Frontal cortex (tissue), 4 donors: ENCODE data around the gene DMC1. TPM values are rescaled to one million over a fixed set of nuclear protein-coding genes. Genes with fewer than 3 reads are reported as not detected.

ENCODE experiments used
- DNase-seq, 2 donors: peaks; one replicate each; pipeline ENCODE4 v3.0.0; 2012; ENCODE audit warnings: low spot score in 2 of 2
- FAIRE-seq: peaks from 2 replicates; lab custom pipeline; 2012; peaks lifted over from hg19 to GRCh38; lab: Jason Lieb, UNC
- total RNA-seq: library from RNA; depleted of rRNA; stranded (reverse); fragments of >200 nt; gene quantifications from one replicate; pipeline ENCODE4 v1.2.3, GENCODE V29; 2014
- donor health status: control.
- donor health status: control.
- donor health status: control.

DMC1 gene
- total RNA-seq, 1 donor from 2014 or later = 4.5 TPM

DNA sequence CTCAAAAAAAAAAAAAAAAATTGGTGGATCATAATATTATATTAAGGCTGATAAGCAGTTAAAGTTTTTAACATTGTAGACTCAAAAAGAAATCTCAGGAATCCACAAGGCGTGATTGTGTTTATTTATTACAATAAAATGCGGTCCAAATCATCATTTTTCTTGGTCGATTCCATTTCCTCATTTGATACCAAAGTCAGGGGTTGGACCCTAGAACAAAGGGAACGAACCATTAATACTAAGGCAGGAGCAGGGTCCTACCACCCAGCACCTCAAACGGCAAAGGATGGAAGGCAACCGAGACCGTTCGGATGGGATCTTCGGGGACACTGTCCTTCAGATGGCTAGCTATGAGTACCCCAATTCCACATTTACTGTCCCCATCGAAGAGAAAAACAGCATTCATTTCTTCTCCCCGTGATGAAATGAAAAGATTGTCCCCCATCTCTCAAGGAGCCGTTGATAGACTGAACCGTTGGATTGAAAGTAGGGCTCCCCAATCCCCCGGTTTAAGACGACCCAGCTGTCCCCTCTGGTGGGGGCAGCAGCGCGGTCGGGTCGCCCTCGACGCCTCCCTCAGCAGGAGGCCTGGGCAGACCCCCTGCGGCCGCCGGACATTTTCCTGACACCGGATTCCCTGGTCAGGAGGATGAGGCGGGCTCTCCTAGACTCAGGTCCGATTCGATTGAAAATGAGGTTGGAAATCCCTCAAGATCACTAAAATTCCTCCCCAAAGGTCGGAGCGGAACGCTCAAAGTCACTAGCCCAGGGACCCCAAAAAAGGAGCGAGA is 607 bp downstream of the DMC1 start:
- DNase-seq = no peak

DNA sequence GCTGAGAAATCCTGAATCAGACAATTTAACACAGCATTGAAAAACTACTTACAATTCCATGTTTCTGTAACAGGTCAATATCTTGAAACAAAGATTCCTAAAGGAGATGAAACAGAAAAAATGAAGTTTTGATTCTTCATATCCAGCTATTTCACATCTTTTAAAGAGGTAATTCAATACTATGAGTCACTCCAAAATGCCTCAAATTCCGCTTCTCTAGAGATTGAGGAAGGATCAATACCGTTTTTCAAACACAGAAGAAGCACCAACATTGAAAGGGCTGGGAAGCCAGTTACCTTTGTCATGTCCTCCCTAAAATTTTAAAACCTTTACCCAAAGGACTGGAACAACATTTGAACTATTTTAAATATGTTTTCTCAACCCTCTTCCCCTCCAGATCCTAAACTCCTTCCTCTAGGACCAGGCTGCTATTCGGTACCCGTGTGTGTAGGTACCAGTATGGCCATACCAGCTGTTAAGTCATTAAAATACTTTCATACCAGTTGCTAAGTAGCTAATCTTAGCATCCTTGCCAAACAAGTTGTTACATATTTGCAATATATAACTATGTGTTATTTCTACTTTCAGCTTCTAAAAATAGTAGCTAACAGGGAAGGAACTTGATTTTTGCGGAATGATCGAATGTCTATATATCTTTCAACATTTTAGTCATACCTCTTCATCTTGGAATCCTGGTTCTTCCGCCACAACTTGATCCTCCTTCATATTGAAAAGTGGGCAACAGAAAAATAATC is 2.3 kb downstream of the DMC1 start:
- FAIRE-seq = no peak
- no peak for DNase-seq

More for the DNA sequence above, 607 bp downstream of the DMC1 start:
- FAIRE-seq = no peak

DNA sequence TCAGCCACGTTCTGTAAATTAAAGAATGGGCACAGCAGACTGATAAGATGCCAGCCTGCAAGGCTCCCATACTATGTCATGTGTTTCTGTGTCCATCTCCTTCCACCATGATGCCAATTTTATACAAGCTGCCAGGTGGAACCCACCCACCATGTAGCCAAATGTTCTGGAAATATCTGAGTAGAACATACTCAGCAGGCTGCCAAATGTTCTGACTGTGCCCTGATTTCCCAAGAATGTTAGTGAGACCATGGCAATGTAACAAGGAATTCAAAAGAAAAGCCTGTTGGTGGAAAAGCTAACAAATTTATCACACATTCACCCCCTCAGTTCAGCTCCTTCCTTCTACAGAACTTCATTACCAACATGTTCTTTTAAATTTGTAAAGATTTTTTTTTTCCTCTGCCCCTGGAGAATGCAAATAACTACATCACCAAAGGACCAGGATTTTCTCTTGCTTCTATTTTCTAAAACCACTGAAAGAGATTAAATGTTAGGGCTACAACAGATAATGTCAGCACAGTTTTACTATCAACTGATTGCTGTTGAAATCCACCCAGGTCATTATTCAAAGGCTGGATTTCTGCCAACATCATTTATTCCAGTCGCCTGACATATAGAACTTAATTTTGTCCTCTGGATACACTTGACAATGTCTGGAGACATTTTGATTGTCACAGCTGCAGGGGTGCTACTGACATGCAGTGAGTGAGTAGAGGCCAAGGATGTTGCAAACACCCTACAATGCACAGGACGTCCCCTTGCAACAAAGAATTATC is 3.1 kb downstream of the DMC1 start:
- FAIRE-seq = no peak
- DNase-seq = no peak

DNA sequence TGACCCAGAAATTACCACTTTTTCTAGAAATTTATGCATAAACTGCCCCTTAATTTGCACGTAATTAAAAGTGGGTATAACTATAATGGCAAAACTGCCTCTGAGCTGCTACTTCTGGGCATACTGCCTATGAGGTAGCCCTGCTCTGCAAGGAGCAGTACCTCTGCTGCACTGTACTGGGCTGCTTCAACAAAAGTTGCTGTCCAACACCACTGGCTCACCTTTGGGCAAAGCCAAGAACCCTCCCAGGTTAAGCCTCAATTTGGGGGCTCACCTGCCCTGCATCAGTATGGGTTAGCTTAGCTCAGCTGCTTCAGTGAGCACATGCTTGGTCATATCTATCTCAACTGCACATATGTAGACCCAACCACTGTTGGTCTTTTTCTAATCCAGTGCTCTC is 4.5 kb downstream of the DMC1 start:
- FAIRE-seq (no peak), DNase-seq (no peak)

DNA sequence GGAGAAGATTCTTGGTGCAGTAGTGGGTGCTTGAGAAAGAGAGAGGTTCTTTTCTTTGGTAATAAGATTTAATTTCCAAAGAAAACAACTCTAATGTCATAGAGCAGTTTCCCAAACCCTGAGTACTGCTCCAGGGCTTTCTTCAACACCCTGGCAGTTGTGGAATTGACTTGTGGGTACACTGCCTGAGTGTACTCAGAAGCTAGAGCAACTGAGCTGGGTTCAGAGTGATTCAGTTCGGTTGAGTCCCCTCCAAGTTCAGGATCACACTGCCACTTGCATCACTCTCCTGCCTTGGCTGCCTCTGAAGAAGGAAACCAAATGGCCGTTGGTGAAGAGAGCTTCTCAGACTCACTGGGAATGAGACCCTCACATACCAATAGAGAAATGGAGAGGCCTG is 5.3 kb downstream of the DMC1 start:
- DNase-seq = no peak
- FAIRE-seq = no peak

DNA sequence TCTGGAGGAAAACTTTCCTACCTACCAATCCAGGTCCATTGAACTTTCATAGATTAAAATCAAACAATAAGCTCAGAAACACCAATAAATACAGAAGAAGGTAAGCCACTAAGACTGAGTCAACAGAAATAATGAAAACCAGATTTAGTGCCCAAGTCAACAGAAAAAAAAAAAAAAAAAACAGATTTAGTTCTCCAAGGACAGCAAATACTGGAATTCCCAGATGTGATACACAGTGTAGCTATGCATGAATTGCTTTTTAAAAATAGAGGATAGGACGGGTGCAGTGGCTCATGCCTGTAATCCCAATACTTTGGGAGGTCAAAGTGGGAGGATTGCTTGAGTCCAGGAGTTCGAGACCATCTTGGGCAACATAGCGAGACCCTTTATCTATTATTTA is 15.7 kb downstream of the DMC1 start:
- no peak for DNase-seq
- no peak for FAIRE-seq

DNA sequence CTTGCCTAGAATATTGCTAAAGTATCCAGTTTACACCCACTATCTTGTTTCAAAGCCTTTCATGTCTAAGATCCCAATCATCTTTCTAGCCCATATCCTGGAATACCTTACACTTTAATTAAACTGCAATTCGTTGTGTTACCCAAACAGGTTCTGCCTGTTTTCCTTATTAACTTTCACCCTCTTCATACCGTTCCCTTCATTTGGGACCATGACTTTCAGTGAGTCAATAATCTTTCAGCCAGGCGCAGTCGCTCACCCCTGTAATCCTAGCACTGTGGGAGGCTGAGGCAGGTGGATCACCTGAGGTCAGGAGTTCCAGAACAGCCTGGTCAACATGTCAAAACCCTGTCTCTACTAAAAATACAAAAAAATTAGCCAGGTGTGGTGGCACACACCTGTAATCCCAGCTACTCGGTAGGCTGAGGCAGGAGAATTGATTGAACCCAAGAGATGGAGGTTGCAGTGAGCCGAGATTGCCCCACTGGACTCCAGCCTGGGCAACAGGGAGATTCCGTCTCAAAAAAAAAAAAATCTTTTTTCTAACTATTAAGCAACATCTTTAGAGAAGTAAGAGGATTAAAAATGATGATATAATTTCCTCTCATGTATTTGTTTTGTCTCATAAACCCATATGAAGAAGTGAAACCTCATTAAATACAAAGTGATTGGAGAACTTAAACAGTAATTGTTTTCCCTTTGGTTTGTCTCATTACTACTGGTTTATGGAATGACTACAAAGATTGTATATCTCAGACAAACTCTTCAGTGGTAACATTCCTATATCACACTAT is 20.7 kb downstream of the DMC1 start:
- FAIRE-seq (no peak), DNase-seq (no peak)

DNA sequence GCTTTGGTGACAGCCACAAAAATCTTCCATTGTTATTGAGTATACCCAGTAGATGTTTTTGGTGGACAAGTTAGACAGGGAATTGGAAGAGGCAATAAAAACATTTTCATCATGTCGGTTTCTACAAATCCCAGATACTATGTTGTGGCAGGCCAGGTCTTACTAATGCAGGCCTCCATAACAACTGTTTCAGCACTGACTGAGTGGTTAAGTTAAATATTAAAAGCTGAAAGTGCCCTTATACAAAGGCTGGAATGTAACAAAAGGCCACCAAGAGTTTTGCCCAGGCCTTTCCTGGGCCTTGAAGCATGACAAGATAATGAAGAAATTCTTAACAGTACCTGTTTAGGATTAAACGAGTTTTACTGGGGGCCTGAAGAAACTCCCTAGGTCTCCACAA is 29.3 kb downstream of the DMC1 start:
- no peak for FAIRE-seq
- DNase-seq = no peak

DNA sequence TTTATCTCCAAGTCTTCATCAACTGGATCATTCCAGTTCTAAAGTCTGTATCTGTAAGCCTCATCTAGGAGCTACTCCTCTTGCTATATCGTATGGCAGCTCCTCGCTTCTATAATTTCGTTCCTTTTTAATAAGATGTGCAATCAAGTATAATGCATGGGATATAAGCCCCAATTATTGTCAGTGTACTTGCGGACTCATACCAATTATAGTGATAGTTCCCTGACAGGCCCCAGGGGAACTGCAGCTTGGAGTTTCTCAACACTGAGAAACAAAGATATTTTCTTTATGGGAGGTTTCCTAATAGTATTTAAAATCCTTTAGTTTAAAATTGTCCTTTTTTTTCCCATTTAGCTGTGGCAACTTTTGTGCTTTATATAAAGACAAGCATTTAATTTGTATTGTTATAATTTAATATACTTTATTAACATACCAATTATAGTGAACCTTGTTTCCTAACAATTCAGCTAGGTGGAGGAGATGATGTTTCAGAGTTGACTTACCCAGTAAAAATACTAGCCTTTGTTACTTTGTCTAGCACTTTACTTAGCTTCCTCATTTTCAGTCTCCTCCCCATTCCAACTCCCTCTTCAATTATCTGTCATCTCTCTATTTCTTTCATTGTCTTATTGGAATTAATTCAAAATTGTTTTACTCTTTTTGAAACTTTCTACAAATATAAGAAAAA is 38.6 kb downstream of the DMC1 start:
- no peak for FAIRE-seq

DNA sequence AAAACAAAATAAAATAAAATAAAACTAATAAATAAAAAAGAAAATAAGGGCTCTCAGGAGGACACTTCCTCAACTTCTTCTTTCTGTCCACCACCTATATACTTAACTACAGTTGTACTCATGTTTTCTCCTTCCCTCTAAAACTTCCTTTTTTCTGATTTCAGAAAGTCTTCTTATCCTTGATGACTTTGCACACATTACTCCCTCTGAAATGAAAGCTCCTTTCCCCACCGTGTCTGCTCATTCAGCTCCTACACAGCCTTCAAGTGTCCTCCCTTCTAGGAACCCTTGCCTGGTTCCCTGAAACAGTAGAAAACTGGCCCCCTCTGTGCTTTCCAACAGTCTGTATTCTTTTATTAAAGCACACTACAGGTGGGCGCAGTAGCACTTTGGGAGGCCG is 45.6 kb downstream of the DMC1 start:
- no peak for DNase-seq
- no peak for FAIRE-seq

More for the DNA sequence above, 38.6 kb downstream of the DMC1 start:
- no peak for DNase-seq

DNA sequence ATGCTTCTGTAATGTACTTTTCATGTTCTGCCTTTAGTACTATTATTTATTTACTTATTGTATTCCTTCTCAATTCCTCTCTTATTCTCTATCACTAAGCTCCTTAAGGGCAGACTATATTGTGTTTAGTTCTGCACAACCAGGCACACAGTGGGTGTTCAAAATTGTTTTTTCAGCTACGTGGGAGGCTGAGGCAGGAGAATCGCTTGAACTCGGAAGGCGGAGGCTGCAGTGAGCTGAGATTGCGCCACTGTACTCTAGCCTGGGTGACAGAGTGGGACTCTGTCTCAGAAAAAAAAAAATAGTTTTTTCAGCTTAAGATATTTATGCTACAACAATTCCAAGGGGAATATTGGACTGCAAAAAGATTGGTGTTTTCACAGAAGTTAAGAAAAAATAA is 46.5 kb downstream of the DMC1 start:
- no peak for FAIRE-seq

DNA sequence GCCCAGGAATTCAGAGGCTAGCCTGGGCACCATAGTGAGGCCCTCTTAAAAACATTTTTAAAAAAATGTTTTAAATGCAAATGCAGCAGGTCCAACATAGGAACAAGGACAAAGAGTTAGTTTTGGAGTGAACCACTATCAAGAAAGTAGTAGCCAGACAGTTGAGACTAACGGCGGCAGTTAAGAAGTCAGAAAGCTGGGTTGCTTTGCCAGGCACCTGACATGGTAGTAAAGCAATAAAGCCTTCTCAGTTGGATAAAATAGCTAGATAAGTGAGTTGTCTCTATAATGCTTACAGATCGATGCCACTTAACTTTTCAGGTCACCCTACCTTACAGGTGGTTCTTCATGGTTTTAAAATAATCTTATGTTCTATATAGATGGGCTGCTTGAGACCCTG is 47.0 kb downstream of the DMC1 start:
- FAIRE-seq = no peak
- DNase-seq = no peak

More for the DNA sequence above, 46.5 kb downstream of the DMC1 start:
- DNase-seq = no peak

DNA sequence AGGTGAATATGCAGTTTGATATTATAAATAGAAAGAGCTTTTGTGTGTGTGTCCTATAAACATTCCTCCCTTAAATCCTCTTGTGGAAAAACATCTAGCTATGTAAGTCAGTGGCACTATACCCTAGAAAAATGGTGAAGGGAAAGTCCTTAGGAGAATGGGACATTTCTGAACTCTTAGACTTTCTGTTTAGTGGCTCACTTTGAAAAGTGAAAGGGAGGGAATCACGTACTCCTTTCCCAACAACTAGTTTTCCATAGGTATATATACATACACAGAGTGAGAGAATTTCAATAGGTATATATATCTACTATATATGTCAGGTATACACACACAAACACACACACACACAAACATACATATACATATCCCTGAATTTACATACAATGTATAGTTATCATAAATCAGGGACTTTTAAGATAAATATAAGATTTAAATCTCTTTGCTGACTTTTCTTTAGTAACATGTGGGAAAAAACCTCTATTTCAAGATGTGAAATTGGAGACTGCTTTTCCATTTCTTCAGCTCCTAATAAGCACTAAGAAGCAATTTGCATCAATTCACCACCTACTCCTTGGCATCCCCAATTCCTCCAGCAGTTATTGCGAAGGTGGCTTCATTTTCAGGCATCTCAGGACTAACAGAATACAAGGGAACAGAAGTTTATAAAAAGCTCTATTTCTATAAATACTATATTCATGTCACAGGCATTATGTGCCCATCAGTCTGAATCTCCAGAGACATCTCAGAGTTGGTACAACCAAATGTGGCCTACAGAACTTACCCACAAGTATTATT is 50.3 kb downstream of the DMC1 start:
- no peak for FAIRE-seq
- no peak for DNase-seq

DNA sequence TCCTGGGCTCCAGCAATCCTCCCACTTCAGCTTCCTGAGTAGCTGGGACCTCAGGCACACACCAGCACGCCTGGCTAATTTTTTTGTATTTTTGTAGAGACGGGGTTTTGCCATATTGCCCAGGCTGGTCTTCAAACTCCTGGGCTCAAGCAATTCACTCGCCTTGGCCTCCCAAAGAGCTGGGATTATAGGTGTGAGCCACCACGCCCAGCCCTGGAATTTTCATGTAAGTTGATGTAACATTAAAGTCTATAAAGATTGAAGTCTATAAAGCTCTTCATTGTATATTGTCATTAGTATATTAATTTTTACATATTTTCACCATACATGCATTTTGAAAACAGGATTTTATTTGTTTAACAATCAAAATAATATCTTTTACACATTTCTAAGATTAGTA is 51.4 kb downstream of the DMC1 start:
- no peak for FAIRE-seq
- DNase-seq = no peak

DNA sequence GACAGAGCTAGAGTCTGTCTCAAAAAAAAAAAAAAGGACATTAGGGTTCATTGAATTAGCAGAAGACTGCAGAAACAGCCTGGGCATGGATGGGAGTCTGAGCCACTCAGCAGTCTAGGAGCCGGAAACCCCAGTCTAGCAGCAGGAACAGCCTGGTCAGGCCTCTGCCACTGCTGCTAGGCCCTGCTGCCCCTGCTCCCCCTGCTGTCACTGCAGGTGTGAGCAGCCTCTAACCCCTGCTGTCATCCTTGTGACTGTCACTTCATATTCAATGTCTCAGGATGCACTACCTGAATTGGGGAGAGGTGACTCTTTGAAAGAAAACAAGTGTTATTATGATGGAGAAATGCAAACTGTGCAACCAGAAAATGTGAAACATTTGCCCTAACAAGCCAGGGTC is 56.9 kb downstream of the DMC1 start:
- DNase-seq = no peak
- no peak for FAIRE-seq

DNA sequence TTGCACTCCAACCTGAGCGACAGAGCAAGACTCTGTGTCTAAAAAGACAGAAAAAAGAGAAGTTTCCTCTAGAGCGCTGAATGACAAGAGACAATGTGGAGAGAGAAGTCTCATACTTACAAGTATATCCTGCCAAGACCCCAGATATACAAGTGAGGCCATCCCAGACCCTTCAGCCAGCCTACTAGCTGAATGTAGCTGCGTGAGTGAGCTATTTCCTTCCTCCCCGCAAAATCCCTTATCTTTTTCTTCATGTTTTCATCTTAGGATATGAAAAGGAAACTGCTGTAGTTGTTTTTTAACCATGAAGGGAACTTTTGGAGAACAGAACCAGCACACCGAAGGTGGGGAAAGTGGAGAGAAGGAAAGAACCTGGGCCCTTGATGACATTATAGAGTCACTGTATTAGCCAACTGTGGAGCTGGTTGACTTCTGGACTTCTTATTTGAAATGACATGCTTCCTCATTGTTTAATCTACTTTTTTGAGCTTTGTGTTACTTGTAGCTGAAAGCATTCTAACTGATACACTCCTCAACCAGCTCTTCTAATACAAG is 59.5 kb downstream of the DMC1 start:
- no peak for FAIRE-seq
- DNase-seq = no peak

DNA sequence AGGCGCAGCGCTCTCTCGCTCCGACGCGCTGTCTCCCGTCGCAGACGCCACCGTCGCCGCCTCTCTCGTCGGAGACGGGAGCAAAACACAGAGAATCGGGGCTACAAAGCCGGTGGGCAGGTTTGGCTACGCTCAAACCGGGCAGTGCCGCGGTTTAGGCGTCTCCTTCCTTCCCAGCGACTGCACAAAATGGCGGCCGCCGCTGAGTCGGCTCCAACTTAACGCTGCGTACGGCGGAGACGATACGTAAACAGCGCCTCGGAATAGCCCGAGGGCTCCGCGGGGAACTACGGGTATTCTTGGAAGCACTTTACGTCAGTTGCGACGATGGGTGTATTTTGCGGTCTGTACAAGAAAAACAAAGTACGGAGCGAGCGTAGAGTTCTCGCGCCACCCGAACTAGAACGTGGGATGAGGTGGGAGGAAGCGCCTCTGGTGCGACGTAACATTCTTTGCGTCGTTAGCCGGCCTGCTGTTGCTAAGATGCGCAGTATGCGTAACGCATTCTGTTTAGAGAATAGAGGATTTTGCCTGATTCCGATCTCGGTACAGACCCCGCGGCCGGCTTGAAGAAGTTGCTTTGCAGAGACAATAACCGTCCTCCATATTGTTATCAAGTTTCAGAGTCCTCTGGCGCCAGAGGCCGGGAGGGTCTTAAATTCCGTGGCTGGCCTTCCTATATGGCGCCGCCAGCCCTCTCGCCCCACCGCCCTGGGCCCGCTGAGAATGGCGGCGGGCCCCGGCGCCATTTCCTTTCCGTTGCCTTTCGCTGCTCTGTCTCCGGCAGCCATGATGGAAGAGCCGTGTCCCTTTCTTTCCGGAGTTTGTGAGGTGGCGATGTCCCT is 63.6 kb downstream of the DMC1 start, which contains the start of gene DDX17:
Gene DDX17, minus strand, starts transcription at position 194 of the 845 bp plus-strand sequence.
- DNase-seq = peak; percentile 88 to 93
- no peak for FAIRE-seq
